Measurements from ENCODE around the gene TMEM11. TPM values are rescaled to one million over a fixed set of nuclear protein-coding genes. Genes with fewer than 3 reads are reported as not detected.

The TMEM11 gene
- total RNA-seq, 1 donor from 2014 or later = 31.6 TPM

GRCh38 chr17:21174186-21174585, 39.8 kb downstream of the TMEM11 start:
- FAIRE-seq (no peak), DNase-seq (ENCODE audit: low read depth) (no peak)
- TF ChIP-seq CTCF (IDR thresholded peaks at IDR 0.05; ENCODE audit: insufficient read depth, low read depth, low read length) = no peak
- TF ChIP-seq EZH2 (IDR thresholded peaks at IDR 0.05; ENCODE audit: insufficient read depth, low read length) = no peak
- H3K4me1 ChIP-seq (ENCODE audit: insufficient read depth, low read length) = no peaks in the 10 kb centered on the region
- H3K27me3 ChIP-seq (ENCODE audit: insufficient read depth, low read length) = no peaks in the 10 kb centered on the region
- no peak overlapping the region for H3K4me2 ChIP-seq (ENCODE audit: low read length)
- H3K4me3 ChIP-seq (ENCODE audit: insufficient read depth, low read depth, low read length) = no peak overlapping the region
- peaks cover 4% of the 10 kb centered on the region for H3K79me2 ChIP-seq (ENCODE audit: insufficient read depth, low read length)
- H2AFZ ChIP-seq (ENCODE audit: low read depth, low read length) = no peak overlapping the region
- no peak overlapping the region for H3K27ac ChIP-seq (ENCODE audit: low read depth, low read length)
- no peak overlapping the region for H3K4me3 Mint-ChIP-seq (ENCODE audit: unreplicated experiment)
- H3K36me3 ChIP-seq (ENCODE audit: insufficient read depth, low read length) = peaks cover 3% of the 10 kb centered on the region
- H4K20me1 ChIP-seq (ENCODE audit: insufficient read depth, low read length) = no peaks in the 10 kb centered on the region
- H3K9me3 ChIP-seq (ENCODE audit: insufficient read depth, low read depth, low read length) = no peaks in the 10 kb centered on the region
- no peak overlapping the region for H3K27ac Mint-ChIP-seq (ENCODE audit: unreplicated experiment)
- H3K9ac ChIP-seq (ENCODE audit: low read length) = no peak overlapping the region
- no peaks in the 10 kb centered on the region for H3K4me1 Mint-ChIP-seq (ENCODE audit: low read depth, unreplicated experiment)
- no peaks in the 10 kb centered on the region for H3K9me3 Mint-ChIP-seq (ENCODE audit: unreplicated experiment)
- H3K36me3 Mint-ChIP-seq (ENCODE audit: low read depth, unreplicated experiment) = peaks cover 32% of the 10 kb centered on the region
- H3K27me3 Mint-ChIP-seq (ENCODE audit: low read depth, unreplicated experiment) = no peaks in the 10 kb centered on the region

GRCh38 chr17:21173543-21173942, 40.4 kb downstream of the TMEM11 start:
- no peaks in the 10 kb centered on the region for H3K27me3 ChIP-seq (ENCODE audit: insufficient read depth, low read length)
- no peak overlapping the region for H3K27ac Mint-ChIP-seq (ENCODE audit: unreplicated experiment)
- no peak overlapping the region for H2AFZ ChIP-seq (ENCODE audit: low read depth, low read length)
- H3K4me3 ChIP-seq (ENCODE audit: insufficient read depth, low read depth, low read length) = no peak overlapping the region
- DNase-seq (ENCODE audit: low read depth) (no peak), FAIRE-seq (no peak)
- no peaks in the 10 kb centered on the region for H4K20me1 ChIP-seq (ENCODE audit: insufficient read depth, low read length)
- H3K79me2 ChIP-seq (ENCODE audit: insufficient read depth, low read length) = peaks cover 4% of the 10 kb centered on the region
- H3K36me3 Mint-ChIP-seq (ENCODE audit: low read depth, unreplicated experiment) = peaks cover 32% of the 10 kb centered on the region
- H3K27me3 Mint-ChIP-seq (ENCODE audit: low read depth, unreplicated experiment) = no peaks in the 10 kb centered on the region
- H3K4me2 ChIP-seq (ENCODE audit: low read length) = no peak overlapping the region
- TF ChIP-seq EZH2 (IDR thresholded peaks at IDR 0.05; ENCODE audit: insufficient read depth, low read length) = no peak
- peaks cover 3% of the 10 kb centered on the region for H3K36me3 ChIP-seq (ENCODE audit: insufficient read depth, low read length)
- H3K9ac ChIP-seq (ENCODE audit: low read length) = no peak overlapping the region
- H3K9me3 ChIP-seq (ENCODE audit: insufficient read depth, low read depth, low read length) = no peaks in the 10 kb centered on the region
- no peaks in the 10 kb centered on the region for H3K4me1 ChIP-seq (ENCODE audit: insufficient read depth, low read length)
- no peak overlapping the region for H3K4me3 Mint-ChIP-seq (ENCODE audit: unreplicated experiment)
- H3K9me3 Mint-ChIP-seq (ENCODE audit: unreplicated experiment) = peaks cover 2% of the 10 kb centered on the region
- no peaks in the 10 kb centered on the region for H3K4me1 Mint-ChIP-seq (ENCODE audit: low read depth, unreplicated experiment)
- no peak overlapping the region for H3K27ac ChIP-seq (ENCODE audit: low read depth, low read length)

- no peaks in the 10 kb centered on the region for H3K27me3 Mint-ChIP-seq (ENCODE audit: low read depth, unreplicated experiment)
Observed at GRCh38 chr17:21172846-21173245, 41.1 kb downstream of the TMEM11 start.

More at GRCh38 chr17:21172846-21173245, 41.1 kb downstream of the TMEM11 start:
- no peaks in the 10 kb centered on the region for H4K20me1 ChIP-seq (ENCODE audit: insufficient read depth, low read length)
- FAIRE-seq (no peak), DNase-seq (ENCODE audit: low read depth) (no peak)
- no peak overlapping the region for H3K27ac Mint-ChIP-seq (ENCODE audit: unreplicated experiment)
- no peaks in the 10 kb centered on the region for H3K9me3 ChIP-seq (ENCODE audit: insufficient read depth, low read depth, low read length)
- H3K79me2 ChIP-seq (ENCODE audit: insufficient read depth, low read length) = peaks cover 4% of the 10 kb centered on the region
- H3K4me3 ChIP-seq (ENCODE audit: insufficient read depth, low read depth, low read length) = no peak overlapping the region
- peaks cover 31% of the 10 kb centered on the region for H3K36me3 Mint-ChIP-seq (ENCODE audit: low read depth, unreplicated experiment)
- H3K4me3 Mint-ChIP-seq (ENCODE audit: unreplicated experiment) = no peak overlapping the region
- peaks cover 5% of the 10 kb centered on the region for H3K9me3 Mint-ChIP-seq (ENCODE audit: unreplicated experiment)
- H3K27me3 ChIP-seq (ENCODE audit: insufficient read depth, low read length) = no peaks in the 10 kb centered on the region
- no peak overlapping the region for H3K4me2 ChIP-seq (ENCODE audit: low read length)
- no peak overlapping the region for H3K27ac ChIP-seq (ENCODE audit: low read depth, low read length)
- TF ChIP-seq CTCF (IDR thresholded peaks at IDR 0.05; ENCODE audit: insufficient read depth, low read depth, low read length) (no peak), EZH2 (IDR thresholded peaks at IDR 0.05; ENCODE audit: insufficient read depth, low read length) (no peak)
- peaks cover 3% of the 10 kb centered on the region for H3K36me3 ChIP-seq (ENCODE audit: insufficient read depth, low read length)
- H3K4me1 Mint-ChIP-seq (ENCODE audit: low read depth, unreplicated experiment) = no peaks in the 10 kb centered on the region
- H3K4me1 ChIP-seq (ENCODE audit: insufficient read depth, low read length) = no peaks in the 10 kb centered on the region
- H2AFZ ChIP-seq (ENCODE audit: low read depth, low read length) = no peak overlapping the region
- H3K9ac ChIP-seq (ENCODE audit: low read length) = no peak overlapping the region
